NCI-H226 (cell line): ENCODE measurements around the gene CRYBG2.
A peak's percentile ranks its signal among the peaks of the same experiment; 100 is the strongest.

ENCODE experiments used
- DNase-seq: peaks from one replicate; pipeline ENCODE4 v3.0.0-alpha.2; 2015

Gene CRYBG2

GRCh38 chr1:26370591-26371382, 16.9 kb upstream of the CRYBG2 start:
- DNase-seq = no peak

DNA sequence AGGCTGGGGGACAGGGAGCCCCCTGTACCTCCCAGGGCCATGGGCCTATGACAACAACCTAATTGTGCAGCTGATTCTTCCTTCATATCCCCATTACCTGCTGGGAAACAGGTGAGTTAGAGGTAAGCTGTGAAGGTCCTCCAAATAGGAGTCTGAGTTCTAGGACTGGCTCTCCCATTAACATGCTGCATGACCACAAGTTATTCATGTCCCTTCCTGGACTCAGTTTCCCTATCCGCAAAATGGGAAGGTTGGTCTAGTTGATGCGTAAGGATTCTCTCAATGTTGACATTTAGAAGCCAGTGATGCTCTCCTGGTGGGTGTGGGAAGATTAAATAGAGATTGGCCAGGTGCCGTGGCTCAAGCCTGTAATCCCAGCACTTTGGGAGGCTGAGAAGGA, 14.6 kb upstream of the CRYBG2 start:
- no peak for DNase-seq

- DNase-seq = no peak
These were observed 14.1 kb upstream of the CRYBG2 start for GRCh38 chr1:26368006-26368405.

GRCh38 chr1:26367441-26367840, 13.5 kb upstream of the CRYBG2 start:
- no peak for DNase-seq

DNA sequence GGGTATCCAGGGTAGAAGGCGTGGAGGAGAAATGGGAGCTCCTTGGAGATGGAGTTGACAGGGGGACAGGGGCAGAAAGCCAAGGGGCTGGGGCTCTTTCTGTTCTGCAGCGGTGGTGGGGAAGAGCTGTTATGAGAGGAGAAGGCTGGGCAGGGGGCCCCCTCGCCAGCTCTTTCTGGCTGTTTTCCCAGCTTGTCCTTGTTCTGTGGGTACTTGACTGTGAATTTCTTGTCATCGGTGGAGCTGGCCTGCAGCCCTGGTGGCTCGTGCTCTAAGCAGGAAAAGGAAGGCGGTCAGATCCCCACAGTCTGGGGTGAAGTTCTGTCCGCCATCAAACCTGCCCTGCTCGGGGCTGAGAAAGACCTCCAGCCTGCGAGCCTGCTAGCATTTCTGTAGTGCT, 11.0 kb upstream of the CRYBG2 start:
- no peak for DNase-seq

- peak; percentile 57 for DNase-seq
These were observed 9.9 kb upstream of the CRYBG2 start for GRCh38 chr1:26363549-26364448.

DNA sequence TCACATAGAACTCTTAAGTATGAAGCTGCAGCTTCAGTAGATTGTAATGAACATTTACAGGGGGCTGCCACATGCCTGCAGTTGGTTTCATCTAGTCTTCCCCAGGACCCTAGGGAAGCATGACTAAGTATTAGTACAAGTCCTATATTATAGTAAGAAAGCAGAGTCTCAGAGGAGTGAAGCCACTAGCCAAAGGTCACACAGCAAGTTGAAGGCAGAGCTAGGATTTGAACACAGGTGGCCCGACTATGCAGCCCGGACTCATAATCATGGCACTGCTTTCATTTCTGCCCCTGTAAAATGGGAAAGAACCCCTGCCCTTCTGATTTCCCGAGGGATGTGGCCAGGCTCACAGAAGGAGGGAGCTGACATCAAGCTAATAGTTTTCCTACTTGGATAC, 8.4 kb upstream of the CRYBG2 start:
- no peak for DNase-seq

DNA sequence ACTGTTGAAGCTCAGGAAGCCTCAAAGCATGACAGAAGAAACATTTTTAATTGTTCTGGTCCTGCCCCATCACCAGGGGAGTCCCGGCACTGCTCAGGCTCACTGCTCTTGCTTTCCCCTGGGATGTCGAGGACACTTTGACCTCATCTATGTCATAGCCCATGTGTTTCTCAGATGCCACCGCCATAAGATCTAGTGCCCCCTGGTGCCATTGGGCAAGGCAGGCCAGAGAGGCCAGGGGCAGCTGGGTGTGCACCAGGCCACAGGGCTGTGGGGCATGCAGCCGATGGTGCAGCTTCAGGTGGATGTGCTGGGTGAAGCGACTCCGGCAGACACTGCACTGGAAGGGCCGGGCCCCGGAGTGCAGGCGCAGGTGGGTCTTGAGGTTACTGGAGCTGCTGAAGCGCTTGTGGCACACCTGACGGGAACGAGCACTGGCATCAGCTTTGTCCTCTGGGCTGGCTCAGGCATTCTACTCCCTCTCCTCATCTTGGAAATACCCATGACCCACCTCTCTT, 7.7 kb upstream of the CRYBG2 start:
- DNase-seq = no peak

DNA sequence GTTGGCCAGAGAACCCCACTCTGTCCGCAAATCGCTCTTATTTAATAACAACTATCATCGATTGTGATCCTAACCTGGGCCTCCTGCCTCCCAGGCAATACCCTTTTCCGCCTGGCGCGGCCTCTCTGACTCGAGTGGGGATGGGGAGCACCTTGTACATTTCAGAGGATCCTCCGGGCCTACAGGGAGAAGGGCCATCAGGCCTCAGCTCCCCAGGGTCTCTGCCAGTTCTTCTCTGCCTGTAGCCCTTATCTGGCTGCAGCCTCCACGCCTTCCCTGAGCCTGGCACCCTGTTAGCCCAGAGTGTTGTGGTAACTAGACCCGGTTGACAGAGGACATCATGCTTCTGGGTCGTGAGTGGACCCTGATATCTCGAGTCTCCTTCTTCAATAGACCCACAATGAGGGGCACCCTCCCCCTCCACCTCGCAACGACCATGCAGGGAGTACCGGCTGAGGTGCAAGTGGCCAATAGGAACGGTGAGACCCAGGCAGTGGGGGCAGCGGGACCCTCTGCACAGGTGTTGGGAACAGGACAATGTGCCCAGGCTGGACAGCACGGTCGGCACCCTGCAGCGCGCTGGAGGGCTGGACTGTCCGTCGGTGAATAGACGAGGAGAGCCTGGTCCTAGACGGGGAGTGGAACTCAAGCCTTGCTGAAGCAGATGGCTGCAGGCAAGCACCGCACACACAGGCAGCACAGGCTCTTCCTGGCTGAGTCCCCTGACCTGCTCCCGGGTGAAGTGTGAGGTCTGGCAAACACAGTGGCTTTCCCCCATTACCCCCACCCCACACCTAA, 7.1 kb upstream of the CRYBG2 start:
- DNase-seq = no peak

DNA sequence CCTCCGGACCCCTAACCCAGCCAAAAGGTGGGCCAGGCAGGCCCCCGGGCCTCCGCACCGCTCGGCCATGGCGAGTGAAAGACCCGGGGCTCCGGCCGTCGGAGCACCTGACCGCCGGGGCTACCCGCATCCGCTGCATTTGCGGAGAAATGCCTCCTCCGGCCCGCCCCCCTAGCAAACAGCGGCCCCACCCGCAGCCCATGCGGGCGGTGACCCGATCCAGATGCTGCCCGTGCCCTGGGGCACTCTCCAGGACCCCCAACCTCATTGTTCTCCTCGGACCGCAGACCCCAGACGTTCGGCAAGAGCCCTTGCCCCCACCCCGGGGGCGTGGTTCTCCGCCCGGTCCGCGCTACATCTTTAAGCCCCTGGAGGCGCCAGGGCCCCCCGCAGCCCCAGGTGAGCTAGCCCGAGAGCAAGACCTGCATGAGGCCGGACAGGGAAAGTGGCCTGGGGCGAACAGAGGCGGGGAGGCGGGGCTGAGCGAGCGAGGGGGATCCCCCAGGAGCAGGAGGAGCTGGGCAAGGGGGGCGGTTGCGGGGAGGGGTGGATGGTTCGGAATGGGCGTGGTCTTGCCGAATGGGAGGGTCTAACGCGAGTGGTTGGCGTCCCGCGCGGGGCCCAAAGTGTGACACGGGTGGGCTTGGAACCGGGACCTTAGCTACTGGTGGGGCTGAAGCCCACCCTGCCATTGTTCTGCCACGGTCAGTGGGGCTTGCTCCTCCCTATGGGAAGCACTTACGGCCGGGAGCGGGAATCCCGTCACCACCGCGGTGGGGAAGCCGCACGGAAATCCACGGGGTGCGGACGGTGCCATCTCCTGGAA, 6.3 kb upstream of the CRYBG2 start:
- DNase-seq = no peak

DNA sequence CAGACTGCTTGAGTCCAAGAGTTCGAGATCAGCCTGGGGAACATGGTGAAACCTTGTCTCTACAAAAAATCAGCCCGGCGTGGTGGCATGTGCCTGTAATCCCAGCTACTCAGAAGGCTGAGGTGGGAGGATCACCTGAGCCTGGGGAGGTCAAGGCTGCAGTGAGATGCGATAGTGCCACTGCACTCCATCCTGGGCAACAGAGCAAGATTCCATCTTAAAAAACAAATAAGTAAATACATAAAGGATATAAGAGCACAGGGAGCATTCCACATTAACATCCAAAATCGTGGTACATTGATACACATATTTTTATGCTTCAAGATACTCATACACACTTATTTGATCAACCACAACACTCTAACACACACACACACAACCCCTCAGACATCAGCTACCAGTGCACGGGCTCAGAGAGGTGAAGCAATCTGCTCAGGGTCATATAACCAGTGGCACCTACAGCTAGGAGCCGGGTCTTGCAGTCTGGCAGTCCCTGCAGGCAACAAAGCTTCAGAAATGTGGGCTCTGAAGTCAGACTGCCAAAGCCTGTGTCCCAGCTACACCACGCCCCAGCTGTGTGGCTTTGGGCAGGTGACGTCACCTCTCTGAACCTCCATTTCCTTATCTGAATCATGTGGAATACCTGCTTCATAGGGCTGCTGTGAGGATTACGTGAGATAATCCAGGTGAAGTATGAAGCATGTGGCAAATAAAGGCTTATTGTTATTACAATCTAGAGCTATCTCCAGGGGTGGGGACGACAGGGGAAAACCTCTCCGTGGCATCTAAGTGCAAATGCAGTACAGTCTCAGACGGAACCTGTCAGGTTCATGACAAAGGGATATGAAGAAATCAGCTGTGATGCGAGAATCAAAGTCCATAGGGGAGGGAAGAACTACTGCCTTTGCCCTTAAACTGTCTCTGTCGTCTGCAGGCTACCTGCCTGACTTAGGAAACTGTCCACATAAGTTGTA, 4.8 kb upstream of the CRYBG2 start:
- no peak for DNase-seq

GRCh38 chr1:26357121-26357602, 3.2 kb upstream of the CRYBG2 start:
- peak; percentile 81 for DNase-seq

DNA sequence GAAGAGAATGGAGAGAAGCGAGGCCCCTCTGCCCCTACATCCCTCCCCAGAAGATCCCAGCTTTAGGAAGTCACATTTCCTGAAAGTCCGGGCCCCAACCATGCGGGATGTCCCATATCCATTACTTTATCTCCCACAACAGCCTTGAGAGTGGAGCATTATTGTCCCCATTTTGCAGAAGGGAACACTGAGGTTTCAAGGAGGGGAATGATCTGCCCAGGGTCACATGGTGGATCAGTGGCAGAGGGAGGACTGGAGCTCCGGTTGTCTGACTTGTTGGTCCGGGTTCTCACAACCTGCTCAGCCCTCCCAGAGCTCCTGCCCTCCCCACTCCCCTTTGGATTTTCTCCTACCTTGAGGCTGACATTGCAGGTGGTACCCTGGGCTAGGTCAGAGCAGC, 2.2 kb upstream of the CRYBG2 start:
- no peak for DNase-seq

- no peak for DNase-seq
These were observed 1.0 kb upstream of the CRYBG2 start for GRCh38 chr1:26354972-26355371.

GRCh38 chr1:26353210-26353859, 595 bp downstream of the CRYBG2 start:
- no peak for DNase-seq

GRCh38 chr1:26352338-26352679, 1.6 kb downstream of the CRYBG2 start:
- peak; percentile 56 for DNase-seq

- peak; percentile 87 for DNase-seq
These were observed 2.2 kb downstream of the CRYBG2 start for GRCh38 chr1:26351590-26352337.

GRCh38 chr1:26350701-26351589, 3.0 kb downstream of the CRYBG2 start:
- no peak for DNase-seq

DNA sequence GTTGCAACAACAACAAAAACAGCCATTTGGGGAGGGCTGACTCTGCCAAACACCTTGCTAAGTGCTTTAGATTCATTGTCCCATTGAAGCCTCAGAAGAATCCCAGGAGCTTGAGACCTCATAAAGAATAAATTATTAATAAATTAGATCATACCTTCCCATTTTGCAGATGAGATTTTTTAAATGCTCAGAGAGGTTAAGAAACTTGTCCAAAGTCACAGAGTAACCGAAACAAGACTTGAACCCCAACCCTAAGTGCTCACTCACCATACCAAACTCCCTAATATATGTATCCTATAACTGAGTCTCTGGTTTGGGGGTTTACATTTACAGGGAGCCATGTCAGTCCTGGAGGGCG, 3.6 kb downstream of the CRYBG2 start:
- DNase-seq = no peak
